Motor neuron (in vitro differentiated cells): ENCODE data around the gene ELF4. TPM values are rescaled to one million over a fixed set of nuclear protein-coding genes. Genes with fewer than 3 reads are reported as not detected.

Source experiments
- ATAC-seq, 8 experiments: fragments of 200-7000 bp; cut with Tn5 transposase; replicated peaks in 6 of 8; 2 replicates each; pipeline ENCODE4 v1.8.0; 2021; ENCODE audit warnings: mild to moderate bottlenecking in 8 of 8, moderate library complexity in 8 of 8
- H3K27ac ChIP-seq, 2 donors: fragments of 250-450 bp; sonication (Bioruptor Pico); 2 replicates each; pipeline ENCODE4 v1.9.0; 2021; ENCODE audit warnings: antibody characterized with exemption in 2 of 2, mild to moderate bottlenecking in 2 of 2, moderate library complexity in 1 of 2
- H3K4me1 ChIP-seq, 2 donors: fragments of 250-450 bp; sonication (Bioruptor Pico); replicated peaks in 1 of 2; 2 replicates each; pipeline ENCODE4 v1.6.1; 2021; ENCODE audit warnings: antibody characterized with exemption in 2 of 2, mild to moderate bottlenecking in 2 of 2, moderate library complexity in 1 of 2
- H3K4me3 ChIP-seq, 5 donors: fragments of 250-450 bp; sonication (Bioruptor Pico); 2 replicates each; pipeline ENCODE4 v1.9.0; 2021; ENCODE audit warnings: antibody characterized with exemption in 5 of 5, mild to moderate bottlenecking in 5 of 5, moderate library complexity in 4 of 5
- WGBS, 10 experiments: fragments of 450-650 bp; shearing (Covaris generic); methylation state at CpG; one replicate each; pipeline ENCODE4 v1.0.0; 2022; 5-methylcytosine and 5-hydroxymethylcytosine counted together
- in situ Hi-C, 9 experiments: fragments of 400-800 bp; cut with MboI; loops; one replicate each; pipeline ENCODE4 v1.15.0; 2021; ENCODE audit warnings: low sequenced_read_pairs in 9 of 9, low pct_unique_long_range_greater_than_20kb in 2 of 9; ENCODE audit not compliant: unreplicated experiment in 9 of 9
- total RNA-seq, 8 experiments: library from RNA; unstranded; fragments of 300-600 nt; gene quantifications; 2 replicates each; pipeline versions ENCODE4 v1.2.3 to v1.2.4, GENCODE V29; 2022

Gene ELF4
- total RNA-seq: 10 to 100 TPM in 1 of 8 experiments, 1 to 10 TPM in 7; 1.4 to 11.4 (median 4.3) TPM

DNA sequence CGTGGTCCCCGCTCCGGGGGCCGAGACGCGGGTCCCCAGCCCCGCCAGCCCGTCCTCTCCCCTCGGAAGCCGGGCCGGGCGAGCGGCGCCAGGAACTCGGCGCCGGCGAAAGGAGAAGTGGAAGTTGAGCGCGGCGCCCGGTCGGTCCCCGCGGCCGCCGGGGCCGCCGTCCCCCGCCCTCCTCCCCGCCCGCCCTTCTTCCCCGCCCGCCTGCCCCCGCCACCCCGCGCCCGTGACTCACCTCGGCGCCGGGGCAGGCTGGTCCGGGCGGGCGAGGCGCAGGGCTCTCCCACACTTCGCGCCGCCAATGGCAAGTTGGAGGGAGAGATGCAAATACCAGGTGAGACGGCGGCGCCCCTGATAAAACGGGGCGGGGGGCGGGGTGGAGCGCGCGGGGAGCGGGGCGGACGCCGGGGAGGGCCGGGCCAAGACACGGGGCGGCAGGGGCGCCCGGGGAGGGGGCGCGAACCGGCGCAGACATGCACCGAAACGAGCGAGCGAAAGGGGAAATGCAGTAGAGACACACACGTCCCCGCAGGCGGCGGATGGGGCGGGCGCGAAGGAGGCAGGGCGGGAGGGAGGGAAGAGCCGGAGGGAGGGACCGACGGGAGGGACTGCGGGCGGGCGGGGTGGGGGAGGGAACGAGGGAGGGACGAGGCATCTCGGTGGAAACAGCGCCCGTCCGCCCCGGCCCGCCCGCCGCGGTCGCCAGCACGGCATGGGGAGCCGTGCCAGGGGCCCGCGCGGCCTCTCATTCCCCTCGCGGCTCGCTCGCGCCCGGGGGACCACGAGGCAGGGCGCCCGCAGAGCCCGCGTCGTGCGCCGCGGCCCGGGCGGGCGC lies at the start of gene ELF4:
Gene ELF4 (minus strand): TSS at position 119 of the 841 bp plus-strand sequence. CDS start 29,167 bp downstream, outside the sequence.
- in situ Hi-C loops: no loop called here
- Histone ChIP-seq H3K4me3 (peak within 1 kb of the TSS; percentile 40 to 84 (median 70)), H3K4me1 (peaks cover 12 to 30% of the 10 kb centered on the region in 2 donors), H3K27ac (peak within 1 kb of the TSS in 1 of 2 donors; percentile 83)
- WGBS, 10 experiments: no CpG with 5 or more reads among the region's 123 CpGs
- peak; percentile 40 to 73 (median 58) for ATAC-seq

DNA sequence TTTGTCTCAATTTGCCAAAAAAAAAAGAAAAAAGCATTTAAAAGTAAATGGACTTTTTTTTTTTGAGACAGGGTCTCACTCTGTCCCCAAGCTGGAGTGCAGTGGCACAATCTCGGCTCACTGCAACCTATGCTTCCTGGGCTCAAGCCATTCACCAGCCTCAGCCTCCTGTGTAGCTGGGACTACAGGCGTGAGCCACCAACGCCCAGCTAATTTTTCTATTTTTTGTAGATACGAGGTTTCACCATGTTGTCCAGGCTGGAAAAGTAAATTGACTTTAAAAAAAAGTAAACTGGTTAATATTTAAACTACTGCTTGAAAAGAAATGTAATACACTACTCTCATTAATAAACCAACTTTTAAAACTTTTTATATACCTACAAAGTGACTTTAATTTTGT lies 49.5 kb upstream of the ELF4 start:
- in situ Hi-C loops: no loop called here
- WGBS, 10 experiments: 47 to 100% (median 90%) methylated on average over 1 to 4 of the region's 4 CpGs; no CpG with 5 or more reads in 5 of the 10 experiments
- no peak overlapping the region for H3K27ac ChIP-seq
- no peak for ATAC-seq
- H3K4me1 ChIP-seq: peaks cover 0 to 12% of the 10 kb centered on the region in 2 donors
- no peak overlapping the region for H3K4me3 ChIP-seq

DNA sequence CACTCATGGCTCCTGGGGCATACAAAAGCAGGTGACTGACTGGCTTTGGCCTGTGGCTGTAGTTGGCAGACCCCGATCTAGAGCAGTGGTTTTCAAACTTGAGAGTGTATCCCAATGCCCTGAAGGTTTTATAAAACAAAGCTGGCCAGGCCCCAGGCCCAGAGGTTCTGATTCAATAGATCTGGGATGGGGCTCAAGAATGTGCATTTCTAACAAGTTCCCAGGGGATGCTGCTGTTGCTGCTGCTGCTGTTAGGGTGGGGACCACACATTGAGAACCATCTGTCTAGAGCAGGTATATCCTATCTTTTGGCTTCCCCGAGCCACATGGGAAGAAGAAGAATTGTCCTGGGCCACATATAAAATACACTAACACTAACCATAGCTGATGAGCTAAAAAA lies 48.0 kb upstream of the ELF4 start:
- in situ Hi-C loops: no loop called here
- Histone ChIP-seq H3K4me1 (peaks cover 0 to under 1% of the 10 kb centered on the region in 2 donors), H3K27ac (no peak overlapping the region), H3K4me3 (no peak overlapping the region)
- WGBS, 10 experiments: 0 to 90% (median 80%) methylated on average over 1 to 2 of the region's 2 CpGs; no CpG with 5 or more reads in 4 of the 10 experiments
- no peak for ATAC-seq

DNA sequence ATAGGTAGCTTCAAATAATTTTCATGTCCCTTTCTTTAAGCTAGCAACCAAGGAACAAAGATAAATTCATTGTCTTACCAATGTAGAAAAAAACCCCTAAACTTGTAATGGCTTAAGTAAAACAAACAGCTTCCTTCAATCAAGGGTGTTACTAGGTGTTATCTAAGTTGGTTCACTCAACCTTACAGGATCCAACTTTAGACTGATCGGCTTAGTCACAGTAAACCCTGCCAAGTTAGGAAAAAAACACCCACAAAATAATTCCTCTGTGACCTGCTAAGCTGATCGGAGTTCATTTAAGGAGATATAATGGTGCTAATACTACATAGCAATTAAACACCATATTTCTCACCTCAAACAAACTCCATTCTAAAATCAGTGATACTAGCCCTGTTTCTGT lies 45.3 kb upstream of the ELF4 start:
- H3K4me3 ChIP-seq: no peak overlapping the region
- 60 to 100% (median 83%) methylated on average over 1 to 2 of the region's 2 CpGs; no CpG with 5 or more reads in 5 of the 10 experiments for whole genome bisulfite sequencing, 10 experiments
- ATAC-seq: no peak
- no peak overlapping the region for H3K27ac ChIP-seq
- H3K4me1 ChIP-seq: no peaks in the 10 kb centered on the region
- in situ Hi-C loops: no loop called here

DNA sequence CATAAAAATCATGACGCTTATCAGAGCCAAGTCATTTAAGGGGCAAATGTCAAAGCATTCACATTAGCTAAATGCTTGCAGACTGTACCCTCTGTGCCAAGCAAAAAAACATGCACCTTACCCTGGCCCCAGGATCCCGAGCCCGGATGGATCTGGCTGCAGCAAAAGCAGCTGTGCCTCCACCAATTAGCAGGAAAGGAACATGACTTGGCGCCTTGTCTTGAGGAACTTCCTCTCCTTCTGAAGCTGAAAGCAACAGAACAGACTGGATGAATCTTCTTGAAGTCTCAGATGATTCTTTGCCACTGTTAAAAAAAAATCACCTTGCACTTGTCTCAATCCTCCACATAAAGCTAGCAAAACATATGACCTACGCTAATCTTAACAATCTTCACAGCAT lies 37.3 kb upstream of the ELF4 start:
- Histone ChIP-seq H3K4me3 (no peak overlapping the region), H3K27ac (no peak overlapping the region), H3K4me1 (no peaks in the 10 kb centered on the region)
- WGBS, 10 experiments: 48 to 100% (median 80%) methylated on average over 1 to 3 of the region's 5 CpGs; no CpG with 5 or more reads in 6 of the 10 experiments
- in situ Hi-C loops: no loop called here
- ATAC-seq: no peak

DNA sequence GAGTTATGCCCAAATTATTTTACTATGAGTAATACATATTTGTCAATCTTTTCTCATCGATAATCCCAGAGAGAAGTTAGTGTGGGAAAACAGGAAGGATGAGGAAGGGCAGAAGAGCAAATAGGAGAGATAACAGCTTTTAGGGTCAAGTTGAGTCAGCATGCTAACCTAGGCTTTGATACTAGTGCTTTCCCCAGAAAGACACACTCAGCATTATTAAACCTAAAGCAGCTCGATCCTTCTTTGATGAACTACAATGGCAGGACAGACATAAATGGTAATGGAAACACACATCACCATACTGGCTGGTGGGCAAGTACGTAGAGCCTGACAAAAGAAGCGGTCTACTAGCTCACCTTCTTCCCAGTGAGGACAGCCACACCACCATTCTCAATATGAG lies 34.8 kb upstream of the ELF4 start:
- WGBS, 10 experiments: 56 to 100% (median 100%) methylated on average over 1 to 4 of the region's 4 CpGs; no CpG with 5 or more reads in 5 of the 10 experiments
- in situ Hi-C loops: no loop called here
- no peak overlapping the region for H3K4me3 ChIP-seq
- H3K4me1 ChIP-seq: no peaks in the 10 kb centered on the region
- H3K27ac ChIP-seq: no peak overlapping the region
- ATAC-seq: no peak

DNA sequence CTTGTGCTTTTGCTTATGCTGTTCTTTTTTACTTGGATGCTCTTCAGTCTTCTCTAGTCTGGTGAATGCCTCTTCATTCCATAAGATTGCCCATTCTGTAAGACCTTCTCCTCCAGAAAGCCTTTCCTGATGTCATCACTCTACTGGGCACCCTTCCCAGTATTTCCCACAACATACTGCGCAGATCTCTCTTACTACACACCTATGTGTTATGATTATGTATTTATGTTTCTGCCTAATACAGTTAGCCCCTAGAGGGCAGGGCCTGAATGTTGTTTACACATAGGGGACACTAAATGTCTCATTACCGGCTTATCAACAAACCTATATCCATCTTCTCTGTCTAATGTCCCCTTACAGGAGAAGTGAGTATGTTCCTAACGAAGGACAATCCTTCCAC lies 34.2 kb upstream of the ELF4 start:
- 50 to 88% (median 65%) methylated on average over 1 to 3 of the region's 3 CpGs; no CpG with 5 or more reads in 6 of the 10 experiments for WGBS, 10 experiments
- in situ Hi-C loops: no loop called here
- no peak for ATAC-seq

DNA sequence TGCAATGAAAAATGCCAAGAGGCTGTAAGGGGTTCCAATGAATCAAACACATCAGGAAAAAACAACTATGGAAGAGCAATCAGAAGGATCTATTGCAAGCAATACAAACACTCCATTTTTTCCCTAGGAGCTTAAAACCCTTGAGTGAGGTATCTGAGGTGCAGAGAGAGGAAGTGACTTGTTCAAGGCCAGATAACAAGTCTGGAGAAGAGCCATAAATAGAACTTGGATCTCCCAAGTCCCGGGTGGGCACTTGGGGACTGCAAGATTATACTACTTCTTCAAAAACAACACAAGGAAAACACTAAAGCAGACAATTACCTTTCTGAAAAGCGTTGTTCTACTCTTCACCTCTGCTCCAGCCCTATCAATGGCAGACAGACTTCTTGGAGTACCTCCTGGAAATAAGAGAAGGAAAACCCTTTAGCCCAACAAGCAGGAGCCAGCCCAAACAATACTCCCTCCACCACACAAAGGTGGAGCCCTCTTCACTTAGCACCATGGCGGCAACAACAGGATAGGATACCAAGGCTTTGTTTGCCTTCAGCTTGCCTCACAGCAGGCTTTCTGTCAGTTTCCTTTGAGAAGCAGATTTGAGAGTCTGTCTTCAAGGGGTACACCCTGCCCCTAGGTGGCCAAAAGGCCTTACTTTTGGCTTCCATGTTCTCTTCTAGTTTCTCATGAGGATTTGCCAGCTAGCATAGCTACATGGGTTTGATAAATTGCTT lies 29.3 kb upstream of the ELF4 start:
- no peak for ATAC-seq
- 57% methylated on average over 2 of the region's 3 CpGs; no CpG with 5 or more reads in 9 of the 10 experiments for WGBS, 10 experiments
- Histone ChIP-seq H3K4me3 (no peak overlapping the region), H3K27ac (no peak overlapping the region), H3K4me1 (no peaks in the 10 kb centered on the region)
- in situ Hi-C loops: no loop called here

More for the DNA sequence above, 34.2 kb upstream of the ELF4 start:
- Histone ChIP-seq H3K4me3 (no peak overlapping the region), H3K27ac (no peak overlapping the region), H3K4me1 (no peaks in the 10 kb centered on the region)

DNA sequence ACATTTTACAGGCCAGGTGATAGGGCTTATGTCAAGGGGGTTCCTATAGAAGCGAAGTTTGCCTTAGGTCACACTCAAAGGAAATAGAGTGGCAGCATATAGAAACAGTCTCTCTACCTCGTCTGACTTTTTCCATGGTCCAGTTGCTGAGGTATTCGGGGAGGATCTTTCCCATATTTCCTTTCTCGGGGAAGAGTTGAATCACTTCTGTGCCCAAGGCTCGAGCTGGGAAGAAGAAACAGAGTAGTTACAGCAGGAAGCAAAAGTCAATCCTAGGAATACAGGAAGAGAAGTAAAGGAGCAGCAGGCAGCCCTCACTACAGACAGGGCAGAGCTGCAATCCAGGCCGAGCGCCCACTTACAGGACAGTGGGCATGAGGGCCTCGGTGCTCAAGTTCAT lies 26.7 kb upstream of the ELF4 start:
- Histone ChIP-seq H3K27ac (no peak overlapping the region), H3K4me3 (no peak overlapping the region), H3K4me1 (no peaks in the 10 kb centered on the region)
- 0 to 100% (median 80%) methylated on average over 1 to 7 of the region's 8 CpGs; no CpG with 5 or more reads in 5 of the 10 experiments for WGBS, 10 experiments
- in situ Hi-C loops: no loop called here
- ATAC-seq: no peak

DNA sequence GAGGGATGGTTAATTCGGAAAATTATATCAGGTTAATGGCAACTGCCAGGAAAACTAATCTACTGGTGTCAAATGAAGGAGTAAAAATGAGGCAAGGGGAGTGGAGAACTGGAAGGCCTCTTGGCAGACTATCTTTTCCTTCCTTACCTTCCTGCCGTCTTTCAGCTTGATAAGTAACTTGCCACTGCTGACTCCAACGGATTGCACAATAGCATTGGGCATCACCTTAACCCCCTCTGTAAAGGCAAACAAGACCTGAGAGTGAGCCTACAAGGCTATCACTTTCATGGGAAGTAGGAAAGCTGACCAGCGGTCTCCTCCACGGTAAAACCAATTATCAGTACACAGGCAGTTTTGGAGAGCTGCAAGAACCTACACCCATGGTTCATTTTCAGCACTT lies 26.2 kb upstream of the ELF4 start:
- 54 to 100% (median 90%) methylated on average over 1 to 3 of the region's 5 CpGs; no CpG with 5 or more reads in 4 of the 10 experiments for WGBS, 10 experiments
- ATAC-seq: no peak
- H3K27ac ChIP-seq: no peak overlapping the region
- in situ Hi-C loops: no loop called here
- no peaks in the 10 kb centered on the region for H3K4me1 ChIP-seq
- H3K4me3 ChIP-seq: no peak overlapping the region

DNA sequence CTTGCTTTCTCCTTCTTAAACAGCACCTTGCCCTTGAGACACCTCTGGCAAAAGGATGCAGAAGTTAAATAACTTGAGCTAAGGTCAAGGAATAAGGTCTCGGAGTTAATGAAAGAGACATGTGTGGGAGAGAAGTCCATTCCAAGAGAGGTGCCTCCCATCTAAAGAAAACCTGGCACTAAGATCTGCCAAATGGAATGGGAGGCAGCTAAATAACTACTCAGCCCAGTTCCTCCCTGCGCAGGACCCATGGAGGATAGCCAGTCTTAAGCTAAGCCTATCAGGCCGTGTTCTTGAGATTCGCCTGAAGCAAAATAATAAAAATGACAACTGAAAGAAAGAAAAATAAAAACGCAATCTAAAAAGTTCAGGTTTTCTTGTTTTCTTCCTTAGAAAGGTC lies 20.7 kb upstream of the ELF4 start:
- no peaks in the 10 kb centered on the region for H3K4me1 ChIP-seq
- in situ Hi-C loops: no loop called here
- 42 to 100% (median 100%) methylated on average over 1 to 5 of the region's 5 CpGs; no CpG with 5 or more reads in 4 of the 10 experiments for WGBS, 10 experiments
- no peak overlapping the region for H3K4me3 ChIP-seq
- ATAC-seq: no peak
- H3K27ac ChIP-seq: no peak overlapping the region

DNA sequence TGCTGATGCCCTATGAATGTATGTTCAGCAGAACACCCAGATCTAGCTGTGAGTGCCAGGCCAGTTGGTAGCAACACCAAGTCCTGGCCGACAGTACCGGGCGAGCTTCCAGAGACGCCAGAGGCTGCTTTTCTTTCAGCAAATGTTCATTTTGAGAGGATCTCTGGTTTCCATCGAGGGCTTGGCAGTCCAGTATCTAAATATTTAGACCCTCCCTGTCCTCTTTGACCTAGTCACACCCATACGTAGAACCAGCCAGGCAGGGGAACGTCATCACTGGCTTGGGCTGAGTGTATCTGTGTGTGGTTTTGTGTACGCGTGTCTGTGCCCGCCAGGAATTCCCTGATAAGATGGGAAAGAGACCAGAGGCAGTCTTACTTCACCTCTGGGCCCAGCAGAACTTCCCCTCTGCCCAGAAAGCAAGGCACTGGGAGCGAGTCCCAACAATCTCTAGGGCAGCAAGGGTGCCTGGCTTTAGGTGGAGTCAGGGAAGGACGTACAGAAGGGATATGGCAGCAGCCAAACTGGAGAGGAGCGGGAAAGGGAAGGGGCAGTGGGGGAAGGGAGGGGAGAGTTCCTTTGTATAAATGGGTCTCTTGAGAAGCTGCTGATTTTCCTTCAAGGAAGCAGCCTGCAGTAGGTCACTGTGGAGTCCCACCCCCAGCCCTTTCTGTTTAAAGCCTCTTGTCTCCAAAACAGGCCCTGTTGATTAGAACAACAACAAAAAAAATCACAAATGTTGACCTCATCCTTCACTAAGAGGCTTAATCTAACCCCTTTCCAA lies 15.0 kb upstream of the ELF4 start:
- H3K27ac ChIP-seq: no peak overlapping the region
- ATAC-seq: peak in 2 of 8 experiments; percentile 48 to 67
- in situ Hi-C loops: no loop called here
- peaks cover 0 to under 1% of the 10 kb centered on the region in 2 donors for H3K4me1 ChIP-seq
- no peak overlapping the region for H3K4me3 ChIP-seq
- 60 to 90% (median 76%) methylated on average over 2 to 3 of the region's 13 CpGs; no CpG with 5 or more reads in 7 of the 10 experiments for WGBS, 10 experiments
